Measurements from ENCODE around the gene CFAP20DC. TPM values are rescaled to one million over a fixed set of nuclear protein-coding genes. Genes with fewer than 3 reads are reported as not detected.
A peak's percentile ranks its signal among the peaks of the same experiment; 100 is the strongest.

The CFAP20DC gene
- total RNA-seq, 1 experiment from 2014 or later, result 4.5 TPM

DNA sequence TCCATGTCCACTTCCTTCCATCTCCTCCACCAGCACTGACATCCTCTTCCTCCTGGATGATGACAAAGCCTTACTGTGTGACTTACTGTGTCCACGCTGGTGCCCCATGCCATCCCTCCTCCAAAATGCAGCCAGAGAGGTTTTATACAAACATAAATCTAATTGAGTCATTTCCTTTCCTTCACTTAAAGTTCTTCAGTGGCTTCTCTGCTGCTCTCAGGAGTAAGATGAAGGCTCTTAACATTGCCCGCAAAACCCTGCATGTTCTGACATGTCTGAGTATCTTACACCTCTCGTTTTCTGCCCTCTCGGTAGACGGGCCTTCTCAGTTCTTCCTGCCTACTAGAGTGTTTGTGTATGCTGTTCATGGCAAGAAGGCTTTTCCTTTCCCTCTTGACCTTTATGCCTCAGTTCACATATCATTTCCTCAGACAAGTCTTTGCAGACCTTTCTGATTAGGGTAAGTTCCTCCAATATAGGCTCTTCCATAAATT, 175.5 kb downstream of the CFAP20DC start:
- H4K5ac ChIP-seq (ENCODE audit: insufficient read length, low read depth, low read length), result no peak overlapping the region
- H3K4me1 ChIP-seq (ENCODE audit: insufficient read depth, low read length), result no peaks in the 10 kb centered on the region
- TF ChIP-seq, protein P1, sequence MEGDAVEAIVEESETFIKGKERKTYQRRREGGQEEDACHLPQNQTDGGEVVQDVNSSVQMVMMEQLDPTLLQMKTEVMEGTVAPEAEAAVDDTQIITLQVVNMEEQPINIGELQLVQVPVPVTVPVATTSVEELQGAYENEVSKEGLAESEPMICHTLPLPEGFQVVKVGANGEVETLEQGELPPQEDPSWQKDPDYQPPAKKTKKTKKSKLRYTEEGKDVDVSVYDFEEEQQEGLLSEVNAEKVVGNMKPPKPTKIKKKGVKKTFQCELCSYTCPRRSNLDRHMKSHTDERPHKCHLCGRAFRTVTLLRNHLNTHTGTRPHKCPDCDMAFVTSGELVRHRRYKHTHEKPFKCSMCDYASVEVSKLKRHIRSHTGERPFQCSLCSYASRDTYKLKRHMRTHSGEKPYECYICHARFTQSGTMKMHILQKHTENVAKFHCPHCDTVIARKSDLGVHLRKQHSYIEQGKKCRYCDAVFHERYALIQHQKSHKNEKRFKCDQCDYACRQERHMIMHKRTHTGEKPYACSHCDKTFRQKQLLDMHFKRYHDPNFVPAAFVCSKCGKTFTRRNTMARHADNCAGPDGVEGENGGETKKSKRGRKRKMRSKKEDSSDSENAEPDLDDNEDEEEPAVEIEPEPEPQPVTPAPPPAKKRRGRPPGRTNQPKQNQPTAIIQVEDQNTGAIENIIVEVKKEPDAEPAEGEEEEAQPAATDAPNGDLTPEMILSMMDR (conservative IDR thresholded peaks at IDR 0.05), result no peak
- no peaks in the 10 kb centered on the region for H3K9me3 ChIP-seq (ENCODE audit: control insufficient read depth, low read depth, low read length)
- no peak overlapping the region for H2BK20ac ChIP-seq (ENCODE audit: low read depth, low read length, poor library complexity, severe bottlenecking)
- H3K56ac ChIP-seq (ENCODE audit: insufficient read length, low read depth, low read length), result no peak overlapping the region
- H2AFZ ChIP-seq (ENCODE audit: low read length), result no peak overlapping the region
- H3T11ph ChIP-seq (ENCODE audit: low read length), result no peak overlapping the region
- no peaks in the 10 kb centered on the region for H3K79me1 ChIP-seq (ENCODE audit: insufficient read depth, low read depth, low read length, poor library complexity, severe bottlenecking)
- no peak overlapping the region for H4K91ac ChIP-seq (ENCODE audit: insufficient read length, low read depth, low read length)
- no peak overlapping the region for H3K18ac ChIP-seq (ENCODE audit: insufficient read length, low read depth, low read length)
- H3K79me2 ChIP-seq (ENCODE audit: insufficient read depth, low read length), result no peaks in the 10 kb centered on the region
- H3K14ac ChIP-seq (ENCODE audit: insufficient read depth, low read length), result no peak overlapping the region
- H2BK120ac ChIP-seq (ENCODE audit: low read depth, low read length, poor library complexity, severe bottlenecking), result no peak overlapping the region
- Mint-ChIP-seq H3K4me1 (peaks cover 0 to 9% of the 10 kb centered on the region in 2 experiments; a peak in 3 of 4 replicates), H3K27me3 (ENCODE audit: low read depth) (no peaks in the 10 kb centered on the region), H3K36me3 (ENCODE audit: insufficient read depth in 1 of 3, low read depth in 3 of 3) (no peaks in the 10 kb centered on the region), H3K9me3 (no peaks in the 10 kb centered on the region), H3K27ac (peak overlapping the region in 1 of 3 experiments; percentile 12; a peak in 1 of 7 replicates), H3K4me3 (no peak overlapping the region)
- H2BK12ac ChIP-seq (ENCODE audit: insufficient read length, low read depth, low read length), result no peak overlapping the region
- no peak overlapping the region for H3K4me2 ChIP-seq (ENCODE audit: insufficient read depth, insufficient read length, low read length)
- H2BK15ac ChIP-seq (ENCODE audit: low read depth, low read length), result no peak overlapping the region
- no peaks in the 10 kb centered on the region for H3K27me3 ChIP-seq (ENCODE audit: insufficient read depth, low read length)
- no peak overlapping the region for H3K9ac ChIP-seq (ENCODE audit: extremely low read depth, insufficient read length, low read length)
- H3K23me2 ChIP-seq (ENCODE audit: insufficient read length, low read depth, low read length, poor library complexity, severe bottlenecking), result no peaks in the 10 kb centered on the region
- H2AK5ac ChIP-seq (ENCODE audit: insufficient read length, low read length), result no peak overlapping the region
- no peak overlapping the region for H4K8ac ChIP-seq (replicated peaks; ENCODE audit: insufficient read length, low read depth, low read length)
- H3K4ac ChIP-seq (ENCODE audit: low read depth, low read length), result no peak overlapping the region
- no peak overlapping the region for H2BK5ac ChIP-seq (ENCODE audit: insufficient read length, low read length)
- WGBS (ENCODE audit: extremely low coverage, insufficient read length, low lambda C conversion rate), result no CpG with 5 or more reads among the region's 5 CpGs
- H3K23ac ChIP-seq (ENCODE audit: insufficient read length, low read depth, low read length), result no peak overlapping the region
- no peak overlapping the region for H3K27ac ChIP-seq (ENCODE audit: insufficient read length, low read depth, low read length)
- H4K20me1 ChIP-seq (ENCODE audit: control insufficient read depth, insufficient read depth, insufficient read length), result no peaks in the 10 kb centered on the region
- no peak for DNase-seq
